OCI-LY3 (cell line): ENCODE results near the gene PRUNE2.

ENCODE experiments used
- H2AFZ ChIP-seq: fragments of 200-600, 300-600 bp; shearing (Covaris generic); 2 replicates; pipeline ENCODE4 v1.6.0; 2014; ENCODE audit warnings: antibody characterized with exemption, low read depth, low read length
- H3K27ac ChIP-seq: fragments of 200-600, 300-600 bp; sonication (generic); 2 replicates; pipeline ENCODE4 v1.5.1; 2014; ENCODE audit warnings: mild to moderate bottlenecking, low read length, moderate library complexity, mixed read lengths
- H3K27me3 ChIP-seq: fragments of 200-600, 300-600 bp; sonication (generic); 2 replicates; pipeline ENCODE4 v1.6.1; 2014; ENCODE audit warnings: low read depth, low read length, mixed read lengths
- H3K36me3 ChIP-seq: fragments of 200-600, 300-600 bp; sonication (generic); replicated peaks from 2 replicates; pipeline ENCODE3; 2014; ENCODE audit warnings: low read depth, low read length, mixed read lengths
- H3K4me1 ChIP-seq: fragments of 300-600, 200-600 bp; sonication (generic); 2 replicates; pipeline ENCODE4 v1.6.1; 2014; ENCODE audit warnings: low read length, mixed read lengths
- H3K4me2 ChIP-seq: fragments of 200-600, 300-600 bp; sonication (generic); 2 replicates; pipeline ENCODE4 v1.6.1; 2014; ENCODE audit warnings: low read length, mixed read lengths
- H3K4me3 ChIP-seq: fragments of 300-600, 200-600 bp; sonication (generic); 2 replicates; pipeline ENCODE4 v1.5.1; 2014; ENCODE audit warnings: antibody characterized with exemption, mild to moderate bottlenecking, low read length, moderate library complexity
- H3K79me2 ChIP-seq: fragments of 300-600, 200-600 bp; shearing (Covaris generic); 2 replicates; pipeline ENCODE4 v1.6.1; 2014; ENCODE audit warnings: mild to moderate bottlenecking, low read length, mixed read lengths
- H3K9ac ChIP-seq: fragments of 300-600, 200-600 bp; shearing (Covaris generic); 2 replicates; pipeline ENCODE4 v1.6.0; 2014; ENCODE audit warnings: mild to moderate bottlenecking, low read length, moderate library complexity
- H3K9me3 ChIP-seq: fragments of 200-600, 300-600 bp; shearing (Covaris generic); 2 replicates; pipeline ENCODE4 v1.6.1; 2014; ENCODE audit warnings: low read length, mixed read lengths; ENCODE audit not compliant: insufficient read depth
- H4K20me1 ChIP-seq: fragments of 200-600, 300-600 bp; sonication (generic); 2 replicates; pipeline ENCODE4 v1.6.1; 2016; ENCODE audit warnings: low read length, mixed read lengths; ENCODE audit not compliant: insufficient read depth
- CTCF ChIP-seq: fragments of 200-600, 300-600 bp; sonication (generic); IDR thresholded peaks from 2 replicates; pipeline ENCODE4 v1.5.1; 2014; ENCODE audit warnings: antibody characterized with exemption, low read length, low read depth
- EZH2phosphoT487 ChIP-seq: fragments of 200-600 bp; shearing (Covaris generic); IDR thresholded peaks from 2 replicates; pipeline ENCODE4 v1.6.1; 2018; ENCODE audit warnings: antibody characterized with exemption, mixed run types, low read depth

PRUNE2 gene

GRCh38 chr9:76626141-76626540 lies 279.8 kb downstream of the PRUNE2 start:
- H3K9me3 ChIP-seq: no peaks in the 10 kb centered on the region; the same call in 1 of the 2 replicates
- H3K4me1 ChIP-seq: no peaks in the 10 kb centered on the region
- peaks cover 58% of the 10 kb centered on the region for H3K27me3 ChIP-seq
- no peak for TF ChIP-seq CTCF
- no peak for TF ChIP-seq EZH2phosphoT487
- H3K4me3 ChIP-seq: no peak overlapping the region
- no peaks in the 10 kb centered on the region for H3K36me3 ChIP-seq
- no peaks in the 10 kb centered on the region for H3K79me2 ChIP-seq
- no peaks in the 10 kb centered on the region for H4K20me1 ChIP-seq
- no peak overlapping the region for H3K4me2 ChIP-seq
- H3K27ac ChIP-seq: no peak overlapping the region
- no peak overlapping the region for H3K9ac ChIP-seq
- H2AFZ ChIP-seq: no peak overlapping the region

- Histone ChIP-seq H3K9ac (no peak overlapping the region), H3K4me3 (no peak overlapping the region), H4K20me1 (no peaks in the 10 kb centered on the region), H3K4me2 (no peak overlapping the region), H2AFZ (no peak overlapping the region), H3K9me3 (no peaks in the 10 kb centered on the region; the same call in 1 of the 2 replicates), H3K79me2 (no peaks in the 10 kb centered on the region), H3K27me3 (peaks cover 64% of the 10 kb centered on the region), H3K4me1 (no peaks in the 10 kb centered on the region), H3K27ac (no peak overlapping the region), H3K36me3 (no peaks in the 10 kb centered on the region)
- TF ChIP-seq EZH2phosphoT487: no peak
- TF ChIP-seq CTCF: no peak
Observed at GRCh38 chr9:76624391-76625048, 281.4 kb downstream of the PRUNE2 start.

GRCh38 chr9:76620996-76621395 lies 284.9 kb downstream of the PRUNE2 start:
- no peak for TF ChIP-seq EZH2phosphoT487
- Histone ChIP-seq H3K36me3 (no peaks in the 10 kb centered on the region), H3K4me2 (no peak overlapping the region), H3K4me1 (no peaks in the 10 kb centered on the region), H3K9me3 (no peaks in the 10 kb centered on the region; the same call in 1 of the 2 replicates), H3K4me3 (no peak overlapping the region), H3K27me3 (peaks cover 75% of the 10 kb centered on the region), H3K79me2 (no peaks in the 10 kb centered on the region), H3K9ac (no peak overlapping the region), H3K27ac (no peak overlapping the region), H2AFZ (no peak overlapping the region), H4K20me1 (no peaks in the 10 kb centered on the region)

GRCh38 chr9:76620581-76620980 lies 285.3 kb downstream of the PRUNE2 start:
- H3K4me1 ChIP-seq: no peaks in the 10 kb centered on the region
- H3K36me3 ChIP-seq: no peaks in the 10 kb centered on the region
- no peak overlapping the region for H3K4me2 ChIP-seq
- H3K9me3 ChIP-seq: no peaks in the 10 kb centered on the region; the same call in 1 of the 2 replicates
- no peak overlapping the region for H3K4me3 ChIP-seq
- no peak for TF ChIP-seq CTCF
- TF ChIP-seq EZH2phosphoT487: no peak
- no peak overlapping the region for H3K27ac ChIP-seq
- H2AFZ ChIP-seq: no peak overlapping the region
- H3K27me3 ChIP-seq: peaks cover 72% of the 10 kb centered on the region
- H3K79me2 ChIP-seq: no peaks in the 10 kb centered on the region
- H3K9ac ChIP-seq: no peak overlapping the region
- H4K20me1 ChIP-seq: no peaks in the 10 kb centered on the region
